Raji (cell line): ENCODE data around the gene INKA2.

Experiments
- POLR2A ChIP-seq: IDR thresholded peaks from 2 replicates; pipeline ENCODE4 v1.6.1; 2011; ENCODE audit warnings: low read depth, low read length, control low read depth; ENCODE audit not compliant: insufficient read depth

The INKA2 gene

GRCh38 chr1:111729271-111729921, 9.8 kb downstream of the INKA2 start:
- TF ChIP-seq POLR2A = no peak

DNA sequence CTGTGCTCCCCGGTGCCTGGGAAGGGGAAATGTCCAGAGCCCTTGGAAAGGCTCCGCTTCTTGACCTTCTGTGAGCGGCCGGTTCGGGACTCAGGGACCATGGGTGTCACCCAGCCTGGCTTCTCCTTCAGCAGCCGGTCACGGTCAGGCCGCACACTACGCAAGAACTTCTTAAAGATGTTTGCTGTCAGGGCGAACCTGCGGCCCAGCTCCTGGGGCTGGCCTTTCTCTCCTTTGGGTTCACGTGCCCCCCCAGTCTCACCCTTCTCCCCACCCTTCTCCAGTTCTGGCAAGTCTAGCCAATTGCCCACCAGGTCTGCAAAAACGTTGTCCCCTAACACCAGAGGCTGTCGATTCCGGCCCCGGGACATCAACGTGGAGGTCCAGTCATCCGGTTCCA, 12.1 kb downstream of the INKA2 start:
- TF ChIP-seq POLR2A = no peak

DNA sequence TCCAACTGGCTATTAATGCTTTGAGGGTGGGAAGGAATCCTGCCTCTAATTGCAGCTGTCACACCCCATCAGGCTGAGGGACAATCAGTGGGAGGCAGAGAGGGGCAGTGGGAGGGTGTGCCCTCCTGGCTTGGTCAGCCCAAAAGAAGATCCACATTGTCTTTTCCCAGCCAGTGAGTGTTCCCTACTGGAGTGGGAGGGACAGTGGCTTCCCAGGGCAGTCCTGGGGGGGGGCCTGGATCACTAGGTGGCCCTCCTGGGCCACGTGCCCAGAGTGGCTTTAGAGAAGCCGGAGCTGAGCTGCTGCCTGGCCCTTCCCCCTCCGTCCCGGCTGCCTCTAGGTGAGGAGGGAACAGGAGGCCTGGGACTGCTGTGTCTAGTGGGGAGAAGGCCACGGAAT, 14.0 kb downstream of the INKA2 start:
- TF ChIP-seq POLR2A = no peak

DNA sequence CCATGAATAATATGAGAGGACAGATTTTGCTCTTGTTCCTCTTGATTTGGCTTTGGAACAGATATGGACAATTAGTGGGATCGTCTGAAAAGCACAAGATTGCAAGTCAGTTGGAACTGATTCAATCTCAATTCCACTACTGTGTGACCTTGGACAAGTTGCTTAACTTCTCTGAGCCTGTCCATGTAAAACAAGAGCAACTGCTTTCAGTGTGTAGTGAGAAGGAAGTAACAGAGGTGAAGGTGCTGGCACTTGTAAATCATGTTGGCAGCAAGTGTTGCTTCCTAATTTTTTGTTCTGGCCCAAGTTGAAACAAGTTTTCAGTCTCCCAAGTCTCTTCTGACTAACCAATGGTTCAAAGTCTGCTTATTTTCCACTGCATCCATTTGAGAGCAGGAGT, 15.3 kb downstream of the INKA2 start:
- no peak for TF ChIP-seq POLR2A

- no peak for TF ChIP-seq POLR2A
These were observed 15.9 kb downstream of the INKA2 start for GRCh38 chr1:111723091-111723806.

DNA sequence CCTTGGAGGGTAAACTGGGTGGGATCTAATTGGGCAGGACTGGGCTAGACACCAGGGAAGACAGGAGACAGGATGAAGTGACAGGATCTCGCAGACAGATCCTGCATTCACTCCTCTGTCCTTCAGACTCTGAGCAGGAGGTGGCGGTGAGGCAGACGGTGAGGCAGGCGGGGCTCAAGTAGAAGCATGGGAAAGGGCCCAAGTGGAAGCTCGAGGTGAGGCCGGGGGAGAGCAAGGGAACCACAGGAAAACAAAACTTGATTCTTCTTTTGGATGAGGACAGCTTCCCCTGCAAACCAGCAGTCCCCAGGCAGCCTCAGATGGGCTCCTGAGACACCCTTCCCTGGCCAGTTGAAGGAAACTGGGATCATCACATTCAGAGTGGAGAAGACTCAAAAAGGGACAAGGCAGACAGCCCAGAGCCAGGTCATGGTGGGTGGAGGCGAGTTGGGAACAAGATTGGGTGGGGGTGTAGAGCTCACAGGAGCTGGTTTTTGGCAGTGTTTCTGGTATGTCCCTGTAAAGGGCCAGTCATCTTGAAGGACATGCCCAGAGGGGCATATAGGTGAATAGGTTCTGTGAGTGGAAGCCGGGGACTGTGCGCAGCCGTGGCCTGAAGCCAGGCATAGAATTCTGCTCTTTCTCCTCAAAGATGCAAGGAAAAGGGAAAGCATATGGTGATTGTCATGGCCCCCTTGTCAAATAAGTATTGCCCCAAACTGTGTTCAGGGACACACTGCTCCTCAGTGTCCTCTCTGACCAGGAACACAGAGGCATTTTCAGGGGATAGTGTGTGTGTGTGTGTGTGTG, 18.0 kb downstream of the INKA2 start:
- TF ChIP-seq POLR2A = no peak

DNA sequence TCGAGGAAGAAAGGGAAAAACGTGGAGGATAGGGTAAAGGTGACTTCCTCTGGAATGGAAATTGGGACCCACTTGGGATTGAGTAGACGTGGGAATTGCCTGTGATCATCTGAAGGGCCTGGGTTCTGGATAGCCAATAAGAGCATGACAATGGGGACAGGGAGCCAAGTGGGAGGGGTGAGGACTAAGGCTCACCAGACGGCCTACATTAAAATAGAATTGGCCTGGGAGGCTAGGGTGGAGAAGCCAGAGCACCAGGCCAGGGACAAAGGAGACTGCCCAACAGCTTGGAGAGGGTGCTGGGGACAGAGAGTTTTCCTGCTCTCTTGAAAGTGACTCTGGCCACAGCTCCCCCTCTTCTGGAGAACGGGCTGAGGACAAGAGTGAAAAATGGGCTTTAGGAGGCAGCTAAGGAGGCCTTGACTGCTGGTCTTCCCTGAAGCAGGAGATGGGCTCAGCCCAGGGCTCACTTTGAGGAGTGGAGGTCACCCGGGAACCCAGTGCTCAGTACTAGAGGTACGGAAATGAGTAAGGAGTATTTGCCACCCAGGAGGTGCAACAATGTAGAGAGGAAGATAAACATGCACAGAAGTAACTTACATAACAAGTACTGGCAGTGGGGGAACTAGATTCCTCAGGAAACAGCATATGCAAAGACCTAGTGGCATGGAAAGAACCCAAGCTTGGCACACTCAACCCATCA, 18.8 kb downstream of the INKA2 start:
- no peak for TF ChIP-seq POLR2A

GRCh38 chr1:111719674-111720132, 19.5 kb downstream of the INKA2 start:
- TF ChIP-seq POLR2A = no peak

- TF ChIP-seq POLR2A = no peak
These were observed 20.1 kb downstream of the INKA2 start for GRCh38 chr1:111719135-111719534.

DNA sequence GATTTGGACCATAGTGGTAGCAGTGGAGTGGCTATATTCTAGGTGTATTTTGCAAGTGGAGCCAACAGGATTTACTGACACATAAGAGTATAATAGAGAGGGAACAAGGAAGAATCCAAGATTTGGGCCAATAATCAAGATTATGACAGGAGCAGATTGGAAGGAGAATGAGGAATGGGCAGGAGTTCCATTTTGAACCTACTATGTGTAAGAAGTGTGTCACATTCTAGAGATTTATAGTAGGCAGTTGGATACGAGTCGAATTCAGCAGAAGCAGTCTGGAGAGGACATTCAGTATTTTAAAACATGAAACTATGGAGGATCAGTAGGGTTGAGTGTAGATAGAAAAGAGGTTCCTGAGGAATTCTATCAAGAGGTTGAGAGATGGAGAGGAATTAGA, 21.7 kb downstream of the INKA2 start:
- no peak for TF ChIP-seq POLR2A

DNA sequence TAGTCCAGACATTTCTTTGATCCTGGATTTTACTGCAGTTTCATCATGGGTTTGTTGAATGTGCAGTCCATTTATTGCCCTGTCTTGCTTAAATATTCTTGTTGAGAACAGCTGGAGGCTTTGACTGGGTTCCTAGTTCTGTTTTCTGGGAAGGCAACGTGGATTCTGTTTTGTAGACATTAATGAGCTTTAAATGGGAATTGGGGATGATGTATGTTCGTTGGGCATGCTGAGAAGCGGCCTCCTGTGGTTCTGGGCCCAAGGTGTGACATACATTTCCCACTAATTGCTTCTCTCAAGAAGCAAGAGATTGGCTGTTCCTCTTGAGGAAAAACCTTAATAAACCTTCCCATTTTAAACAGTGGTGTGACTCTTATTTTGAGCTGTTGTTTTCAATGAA, 22.9 kb downstream of the INKA2 start:
- no peak for TF ChIP-seq POLR2A

- TF ChIP-seq POLR2A = no peak
These were observed 29.2 kb downstream of the INKA2 start for GRCh38 chr1:111709986-111710385.

DNA sequence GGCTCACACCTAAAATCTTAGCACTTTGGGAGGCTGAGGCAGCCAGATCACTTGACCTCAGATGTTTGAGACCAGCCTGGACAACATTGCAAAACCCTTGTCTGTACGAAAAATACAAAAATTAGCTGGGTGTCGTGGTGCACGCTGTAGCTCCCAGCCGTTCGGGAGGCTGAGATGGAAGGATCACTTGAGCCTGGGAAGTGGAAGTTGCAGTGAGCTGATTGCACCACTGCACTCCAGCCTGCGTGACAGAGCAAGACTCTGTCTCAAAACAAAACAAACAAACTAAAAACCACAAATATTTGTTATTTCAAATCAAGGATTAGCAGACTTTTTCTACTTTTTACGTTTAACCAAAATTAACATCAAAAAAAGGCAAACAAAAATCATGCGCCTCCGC, 31.3 kb downstream of the INKA2 start:
- TF ChIP-seq POLR2A = no peak

GRCh38 chr1:111706921-111707320, 32.3 kb downstream of the INKA2 start:
- no peak for TF ChIP-seq POLR2A

DNA sequence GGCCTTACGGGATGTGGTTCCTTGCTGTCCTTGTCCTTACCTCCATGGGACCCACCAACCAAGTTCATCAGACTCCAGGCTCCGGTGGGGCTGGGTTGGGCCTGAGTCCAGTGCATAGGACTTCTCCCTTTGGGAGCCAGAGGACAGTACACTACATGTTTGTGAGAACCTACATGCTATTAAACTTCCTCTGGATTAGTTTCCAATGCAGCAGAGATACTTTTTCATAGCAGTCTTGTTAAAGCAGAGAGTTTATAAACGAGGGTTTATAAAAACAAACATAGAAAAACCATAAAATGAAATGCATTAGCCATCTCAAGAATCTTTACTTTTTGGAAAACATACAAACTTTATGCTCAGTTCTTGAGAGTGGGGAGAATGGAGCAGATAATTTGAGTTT, 33.4 kb downstream of the INKA2 start:
- TF ChIP-seq POLR2A = no peak
